Activated CD8-positive, alpha-beta T cell treated with anti-CD3 and anti-CD28 coated beads for 36 hours (primary cell): ENCODE results near the gene NAA50. TPM values are rescaled to one million over a fixed set of nuclear protein-coding genes. Genes with fewer than 3 reads are reported as not detected.
A peak's percentile ranks its signal among the peaks of the same experiment; 100 is the strongest.

Source experiments
- ATAC-seq: fragments of 200-7000 bp; cut with Tn5 transposase; one replicate; pipeline ENCODE4 v1.10.0; 2021; ENCODE audit warnings: mild to moderate bottlenecking, moderate library complexity
- CTCF ChIA-PET: fragments of 350-600 bp; sonication (Branson Sonifier 250); formaldehyde crosslinking; loops from one replicate; lab custom pipeline; 2021; ENCODE audit warnings: antibody characterized with exemption; lab: Charles Lee
- POLR2A ChIA-PET: fragments of 350-600 bp; sonication (Branson Sonifier 250); formaldehyde crosslinking; loops from one replicate; lab custom pipeline; 2021; ENCODE audit warnings: antibody characterized with exemption; lab: Charles Lee
- DNase-seq: peaks from one replicate; pipeline ENCODE4 v3.0.0-alpha.2; 2020
- H3K27ac Mint-ChIP-seq: one replicate; pipeline ENCODE4 v1.8.0; 2021; ENCODE audit warnings: mild to moderate bottlenecking, mixed read lengths
- H3K27me3 Mint-ChIP-seq: one replicate; pipeline ENCODE4 v1.8.0; 2021; ENCODE audit warnings: mixed read lengths
- H3K36me3 Mint-ChIP-seq: one replicate; pipeline ENCODE4 v1.8.0; 2021; ENCODE audit warnings: low read depth, mixed read lengths
- H3K4me1 Mint-ChIP-seq: one replicate; pipeline ENCODE4 v1.8.0; 2021; ENCODE audit warnings: low read depth, mixed read lengths
- H3K4me3 Mint-ChIP-seq: one replicate; pipeline ENCODE4 v1.8.0; 2021; ENCODE audit warnings: mild to moderate bottlenecking, moderate library complexity, mixed read lengths
- H3K9me3 Mint-ChIP-seq: one replicate; pipeline ENCODE4 v1.8.0; 2021; ENCODE audit warnings: mixed read lengths
- CTCF ChIP-seq: fragments of 200-600 bp; IDR thresholded peaks from one replicate; pipeline ENCODE4 v1.8.0; 2022; ENCODE audit warnings: antibody characterized with exemption, mild to moderate bottlenecking
- intact Hi-C: fragments of 100-400 bp; cut with micrococcal nuclease; formaldehyde crosslinking; loops from one replicate; pipeline ENCODE4 v1.10.0; 2022
- total RNA-seq, 2 experiments: library from RNA; stranded (reverse); gene quantifications; one replicate each; pipeline ENCODE4 v1.2.3, GENCODE V29; 2021

The NAA50 gene
- total RNA-seq, 2 experiments from 2014 or later, result 117 to 118 TPM

- H3K4me3 Mint-ChIP-seq, result no peak overlapping the region
- POLR2A ChIA-PET, result no interaction called here
- ATAC-seq (no peak), DNase-seq (no peak)
- H3K27ac Mint-ChIP-seq, result no peak overlapping the region
- H3K27me3 Mint-ChIP-seq, result no peaks in the 10 kb centered on the region
- CTCF ChIA-PET, result no interaction called here
- intact Hi-C loops, result no loop called here
- H3K36me3 Mint-ChIP-seq, result peaks cover 3% of the 10 kb centered on the region
- H3K9me3 Mint-ChIP-seq, result peaks cover 3% of the 10 kb centered on the region
- no peak for TF ChIP-seq CTCF
- H3K4me1 Mint-ChIP-seq, result peaks cover 27% of the 10 kb centered on the region
Observed at GRCh38 chr3:113753376-113753985, 7.4 kb upstream of the NAA50 start.

GRCh38 chr3:113751141-113751540, 5.1 kb upstream of the NAA50 start:
- intact Hi-C loops, result no loop called here
- POLR2A ChIA-PET, result no interaction called here
- TF ChIP-seq CTCF, result no peak
- Mint-ChIP-seq H3K9me3 (no peaks in the 10 kb centered on the region), H3K36me3 (peaks cover 4% of the 10 kb centered on the region), H3K4me1 (peaks cover 34% of the 10 kb centered on the region), H3K27ac (no peak overlapping the region), H3K4me3 (no peak overlapping the region), H3K27me3 (no peaks in the 10 kb centered on the region)
- ATAC-seq (no peak), DNase-seq (no peak)
- CTCF ChIA-PET, result interaction anchor here (1.0 to 3.2 kb wide), 3 partner anchors 15 to 174 kb away, joined by 3 to 15 read pairs (median 4); no protein-coding TSS in a partner anchor

- no peak for TF ChIP-seq CTCF
- intact Hi-C loops, result loop anchor here (5.0 to 10.0 kb wide), 2 partner anchors 233 to 310 kb away; partner anchors contain the start of genes CCDC191, QTRT2 and SPICE1
- CTCF ChIA-PET, result interaction anchor here (1.5 to 3.2 kb wide), 2 partner anchors 11 to 12 kb away, joined by 3 to 44 read pairs; no protein-coding TSS in a partner anchor
- no peaks in the 10 kb centered on the region for H3K9me3 Mint-ChIP-seq
- H3K4me1 Mint-ChIP-seq, result peaks cover 49% of the 10 kb centered on the region
- H3K4me3 Mint-ChIP-seq, result peak overlapping the region; percentile 98
- POLR2A ChIA-PET, result interaction anchor here (0.7 to 3.2 kb wide), 7 partner anchors 10 to 216 kb away, joined by 3 to 26 read pairs (median 5); no protein-coding TSS in a partner anchor
- no peaks in the 10 kb centered on the region for H3K27me3 Mint-ChIP-seq
- peak; percentile 75 for DNase-seq
- peaks cover 33% of the 10 kb centered on the region for H3K36me3 Mint-ChIP-seq
- ATAC-seq, result peak; percentile 10
- peak overlapping the region; percentile 100 for H3K27ac Mint-ChIP-seq
Observed at GRCh38 chr3:113747283-113748046, 1.4 kb upstream of the NAA50 start.

- DNase-seq (peak; percentile 93), ATAC-seq (peak; percentile 45)
- ChIA-PET POLR2A (interaction anchor here (0.6 to 3.2 kb wide), 13 partner anchors 11 to 232 kb away, joined by 3 to 26 read pairs (median 5); partner anchors contain the start of genes SPICE1 and USF3), CTCF (interaction anchor here (1.7 to 3.2 kb wide), 4 partner anchors 11 to 232 kb away, joined by 6 to 44 read pairs (median 11); partner anchors contain the start of gene SPICE1)
- Mint-ChIP-seq H3K27me3 (no peaks in the 10 kb centered on the region), H3K4me1 (peaks cover 56% of the 10 kb centered on the region), H3K36me3 (peaks cover 35% of the 10 kb centered on the region), H3K4me3 (peak within 1 kb of the TSS; percentile 98), H3K9me3 (no peaks in the 10 kb centered on the region), H3K27ac (peak within 1 kb of the TSS; percentile 100)
- intact Hi-C loops, result loop anchor here (5.0 to 10.0 kb wide), 2 partner anchors 232 to 311 kb away; partner anchors contain the start of genes CCDC191, QTRT2 and SPICE1
- TF ChIP-seq CTCF, result no peak
Observed at GRCh38 chr3:113746548-113747282, 666 bp upstream of the NAA50 start, which contains the start of gene ATP6V1A. Gene ATP6V1A (plus strand): TSS chr3:113747035. CDS start chr3:113778754, 31,719 bp downstream.
